ENCODE measurements around the gene ZBTB20.

ZBTB20 gene

DNA sequence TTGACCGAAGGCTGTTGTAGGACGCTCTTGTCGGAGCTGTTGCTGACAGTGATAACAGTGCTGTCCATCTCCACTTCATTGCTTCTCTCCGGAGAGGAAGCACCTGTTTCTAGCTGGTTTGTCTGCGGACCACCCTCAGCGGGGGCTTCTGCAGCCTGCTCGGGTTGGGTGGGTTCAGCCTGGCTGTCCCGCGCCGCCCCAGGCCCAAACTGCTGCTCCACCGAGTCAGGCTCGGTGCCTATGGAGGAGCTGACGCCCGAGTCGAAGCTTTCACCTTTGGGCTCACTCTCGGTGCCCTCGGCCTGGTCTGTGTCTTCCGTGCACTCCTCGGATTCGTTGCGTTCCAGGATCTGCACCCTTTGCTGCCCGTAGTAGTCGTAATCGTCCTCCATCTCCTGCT lies 796.4 kb downstream of the ZBTB20 start:
- no peaks in the 10 kb centered on the region for H3K36me3 ChIP-seq (replicated peaks; ENCODE audit: low read depth, low read length)
- no peaks in the 10 kb centered on the region for H3K9me3 ChIP-seq (ENCODE audit: insufficient read depth, low read length)
- H3K27me3 ChIP-seq (ENCODE audit: low read depth, low read length): no peaks in the 10 kb centered on the region
- H3K27ac ChIP-seq (ENCODE audit: low read length): no peak overlapping the region
- H3K4me1 ChIP-seq (ENCODE audit: low read length): no peaks in the 10 kb centered on the region; the same call in 1 of the 2 replicates
- no peak overlapping the region for H3K4me3 ChIP-seq (ENCODE audit: low read length)
- no peaks in the 10 kb centered on the region for H3K79me2 ChIP-seq (ENCODE audit: low read length)
- no peak overlapping the region for H3K9ac ChIP-seq (ENCODE audit: low read length)
- no peak overlapping the region for H3K4me2 ChIP-seq (ENCODE audit: low read length)
- H2AFZ ChIP-seq (ENCODE audit: low read depth, low read length): no peak overlapping the region
- no peaks in the 10 kb centered on the region for H4K20me1 ChIP-seq (ENCODE audit: insufficient read depth, low read length)
- TF ChIP-seq EZH2phosphoT487 (IDR thresholded peaks at IDR 0.05; ENCODE audit: low read depth): no peak
- TF ChIP-seq, protein P1, sequence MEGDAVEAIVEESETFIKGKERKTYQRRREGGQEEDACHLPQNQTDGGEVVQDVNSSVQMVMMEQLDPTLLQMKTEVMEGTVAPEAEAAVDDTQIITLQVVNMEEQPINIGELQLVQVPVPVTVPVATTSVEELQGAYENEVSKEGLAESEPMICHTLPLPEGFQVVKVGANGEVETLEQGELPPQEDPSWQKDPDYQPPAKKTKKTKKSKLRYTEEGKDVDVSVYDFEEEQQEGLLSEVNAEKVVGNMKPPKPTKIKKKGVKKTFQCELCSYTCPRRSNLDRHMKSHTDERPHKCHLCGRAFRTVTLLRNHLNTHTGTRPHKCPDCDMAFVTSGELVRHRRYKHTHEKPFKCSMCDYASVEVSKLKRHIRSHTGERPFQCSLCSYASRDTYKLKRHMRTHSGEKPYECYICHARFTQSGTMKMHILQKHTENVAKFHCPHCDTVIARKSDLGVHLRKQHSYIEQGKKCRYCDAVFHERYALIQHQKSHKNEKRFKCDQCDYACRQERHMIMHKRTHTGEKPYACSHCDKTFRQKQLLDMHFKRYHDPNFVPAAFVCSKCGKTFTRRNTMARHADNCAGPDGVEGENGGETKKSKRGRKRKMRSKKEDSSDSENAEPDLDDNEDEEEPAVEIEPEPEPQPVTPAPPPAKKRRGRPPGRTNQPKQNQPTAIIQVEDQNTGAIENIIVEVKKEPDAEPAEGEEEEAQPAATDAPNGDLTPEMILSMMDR (IDR thresholded peaks at IDR 0.05; ENCODE audit: low read depth, low read length): no peak

DNA sequence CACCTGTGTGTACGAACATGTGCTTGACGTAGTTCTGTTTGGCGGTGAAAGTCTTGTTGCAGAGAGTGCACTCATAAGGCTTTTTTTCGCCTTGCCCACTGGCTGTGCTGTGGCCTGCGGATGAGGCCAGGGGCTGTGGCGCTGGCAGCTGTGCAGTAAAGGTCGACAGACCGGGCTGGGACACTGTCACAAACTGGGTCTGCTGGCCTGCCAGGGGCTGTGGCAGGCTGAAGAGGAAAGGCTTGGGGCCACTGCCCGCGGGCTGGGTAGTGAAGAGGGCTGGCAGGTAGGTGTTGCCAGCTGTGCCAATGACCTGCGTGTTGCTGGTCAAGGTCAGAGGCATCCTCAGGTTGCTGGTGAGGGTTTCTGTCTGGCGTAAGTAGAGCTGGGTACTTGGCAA lies 796.8 kb downstream of the ZBTB20 start:
- Histone ChIP-seq H3K36me3 (replicated peaks; ENCODE audit: low read depth, low read length) (no peaks in the 10 kb centered on the region), H3K4me2 (ENCODE audit: low read length) (no peak overlapping the region)

DNA sequence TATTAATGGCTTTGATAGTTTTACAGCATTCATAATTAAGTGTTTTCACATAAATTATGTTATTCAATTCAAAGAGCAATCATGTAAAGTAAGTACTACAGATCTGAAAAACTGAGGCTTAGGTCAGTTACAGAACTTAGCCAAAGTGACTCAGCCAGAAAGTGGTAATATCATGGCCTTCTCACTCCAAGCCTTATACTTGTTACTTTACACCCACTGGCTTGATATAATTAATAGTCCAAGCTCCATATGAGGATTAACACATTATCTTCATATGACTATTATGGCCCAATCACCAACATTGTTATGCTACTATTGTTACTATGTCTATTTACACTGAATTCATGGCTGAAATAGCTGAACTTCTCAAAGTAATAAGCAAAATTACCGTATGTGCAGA lies 802.6 kb downstream of the ZBTB20 start:
- no peak for TF ChIP-seq EZH2phosphoT487 (IDR thresholded peaks at IDR 0.05; ENCODE audit: low read depth)
- TF ChIP-seq, protein P1 (IDR thresholded peaks at IDR 0.05; ENCODE audit: low read depth, low read length): no peak
- Histone ChIP-seq H3K79me2 (ENCODE audit: low read length) (no peaks in the 10 kb centered on the region), H3K36me3 (replicated peaks; ENCODE audit: low read depth, low read length) (no peaks in the 10 kb centered on the region), H3K4me1 (ENCODE audit: low read length) (no peaks in the 10 kb centered on the region), H4K20me1 (ENCODE audit: insufficient read depth, low read length) (no peaks in the 10 kb centered on the region), H3K27ac (ENCODE audit: low read length) (no peak overlapping the region), H3K27me3 (ENCODE audit: low read depth, low read length) (no peaks in the 10 kb centered on the region), H3K9me3 (ENCODE audit: insufficient read depth, low read length) (no peaks in the 10 kb centered on the region), H3K4me2 (ENCODE audit: low read length) (no peak overlapping the region), H3K9ac (ENCODE audit: low read length) (no peak overlapping the region), H2AFZ (ENCODE audit: low read depth, low read length) (no peak overlapping the region), H3K4me3 (ENCODE audit: low read length) (no peak overlapping the region)

More for the DNA sequence above, 796.8 kb downstream of the ZBTB20 start:
- Histone ChIP-seq H4K20me1 (ENCODE audit: insufficient read depth, low read length) (no peaks in the 10 kb centered on the region), H2AFZ (ENCODE audit: low read depth, low read length) (no peak overlapping the region), H3K4me3 (ENCODE audit: low read length) (no peak overlapping the region), H3K9ac (ENCODE audit: low read length) (no peak overlapping the region), H3K79me2 (ENCODE audit: low read length) (no peaks in the 10 kb centered on the region), H3K27me3 (ENCODE audit: low read depth, low read length) (no peaks in the 10 kb centered on the region), H3K9me3 (ENCODE audit: insufficient read depth, low read length) (no peaks in the 10 kb centered on the region), H3K27ac (ENCODE audit: low read length) (no peak overlapping the region), H3K4me1 (ENCODE audit: low read length) (no peaks in the 10 kb centered on the region)
- no peak for TF ChIP-seq EZH2phosphoT487 (IDR thresholded peaks at IDR 0.05; ENCODE audit: low read depth)
- TF ChIP-seq, protein P1 (IDR thresholded peaks at IDR 0.05; ENCODE audit: low read depth, low read length): no peak

DNA sequence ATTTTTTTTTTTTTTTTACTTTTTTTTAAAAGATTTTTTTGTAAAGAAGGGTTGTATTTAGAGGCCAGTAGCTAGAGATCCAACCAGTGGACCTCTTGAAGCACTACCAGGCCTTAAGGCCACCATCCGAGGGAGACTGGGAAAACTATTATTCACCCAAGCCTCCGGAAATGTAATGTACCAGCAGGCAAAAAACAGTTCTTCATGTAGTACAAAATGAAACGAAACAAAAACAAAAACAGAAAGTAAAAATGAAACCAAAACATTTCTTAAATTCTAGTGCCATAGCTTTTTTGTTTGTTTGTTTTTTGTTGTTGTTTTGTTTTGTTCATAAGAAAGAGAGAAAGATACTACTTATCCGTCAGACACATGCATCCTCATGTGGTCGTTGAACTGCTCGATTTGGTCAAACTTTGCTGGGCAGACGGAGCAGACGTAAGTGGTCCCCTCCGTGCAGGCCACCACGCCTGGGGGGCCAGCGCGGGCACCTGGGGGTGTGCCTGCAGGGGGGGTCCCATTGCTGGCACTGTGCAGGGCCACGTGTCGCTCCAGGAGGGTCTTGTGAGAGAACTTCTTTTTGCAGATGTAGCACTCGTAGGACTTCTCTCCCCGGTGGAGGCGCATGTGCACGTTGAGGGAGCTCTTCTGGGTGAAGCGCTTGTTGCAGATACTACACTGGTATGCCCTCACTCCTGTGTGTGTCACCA lies 808.3 kb downstream of the ZBTB20 start:
- TF ChIP-seq EZH2phosphoT487 (IDR thresholded peaks at IDR 0.05; ENCODE audit: low read depth): no peak
- TF ChIP-seq, protein P1 (IDR thresholded peaks at IDR 0.05; ENCODE audit: low read depth, low read length): no peak
- no peaks in the 10 kb centered on the region for H3K79me2 ChIP-seq (ENCODE audit: low read length)
- H3K9me3 ChIP-seq (ENCODE audit: insufficient read depth, low read length): no peaks in the 10 kb centered on the region
- H4K20me1 ChIP-seq (ENCODE audit: insufficient read depth, low read length): no peaks in the 10 kb centered on the region
- no peaks in the 10 kb centered on the region for H3K36me3 ChIP-seq (replicated peaks; ENCODE audit: low read depth, low read length)
- no peak overlapping the region for H3K4me3 ChIP-seq (ENCODE audit: low read length)
- H3K27me3 ChIP-seq (ENCODE audit: low read depth, low read length): no peaks in the 10 kb centered on the region
- H2AFZ ChIP-seq (ENCODE audit: low read depth, low read length): no peak overlapping the region; the same call in 1 of the 2 replicates
- H3K4me2 ChIP-seq (ENCODE audit: low read length): peak overlapping the region; percentile 10; the same call in 1 of the 2 replicates
- no peak overlapping the region for H3K27ac ChIP-seq (ENCODE audit: low read length)
- no peak overlapping the region for H3K9ac ChIP-seq (ENCODE audit: low read length)
- H3K4me1 ChIP-seq (ENCODE audit: low read length): peaks cover 18% of the 10 kb centered on the region

Measured in OCI-LY3 (cell line).